Measurements from ENCODE around the gene PROCA1.

Gene PROCA1

GRCh38 chr17:28718333-28719020 lies 6.8 kb upstream of the PROCA1 start:
- Histone ChIP-seq H3K9me3 (ENCODE audit: insufficient read depth, low read length) (no peaks in the 10 kb centered on the region), H3K36me3 (ENCODE audit: low read length) (peaks cover 21% of the 10 kb centered on the region), H3K27me3 (ENCODE audit: low read length) (no peaks in the 10 kb centered on the region), H3K9ac (ENCODE audit: low read length) (no peak overlapping the region), H3K4me3 (ENCODE audit: insufficient read depth, low read length, poor library complexity, severe bottlenecking) (no peak overlapping the region), H3K9me2 (replicated peaks; ENCODE audit: insufficient read depth, low read length) (no peaks in the 10 kb centered on the region), H2AFZ (ENCODE audit: low read depth, low read length, severe bottlenecking) (no peak overlapping the region), H4K20me1 (ENCODE audit: low read depth, low read length) (0 out of 2 replicates have a peak, but pooled peaks cover 4% of the 10 kb centered on the region), H3K27ac (ENCODE audit: low read depth, low read length) (no peak overlapping the region), H3K79me2 (ENCODE audit: insufficient read depth, low read length) (peaks cover 34% of the 10 kb centered on the region), H3F3A (ENCODE audit: insufficient read depth) (peaks cover 34% of the 10 kb centered on the region), H3K4me2 (ENCODE audit: low read depth, low read length, poor library complexity, severe bottlenecking) (peak overlapping the region; percentile 97)
- TF ChIP-seq EZH2phosphoT487 (conservative IDR thresholded peaks at IDR 0.05; ENCODE audit: low read length) (no peak), CTCF (IDR thresholded peaks at IDR 0.05; ENCODE audit: insufficient read depth, low read length, poor library complexity, severe bottlenecking) (no peak)

- Histone ChIP-seq H3K9me3 (ENCODE audit: insufficient read depth, low read length) (no peaks in the 10 kb centered on the region), H3K9ac (ENCODE audit: low read length) (no peak within 1 kb of the TSS), H3K9me2 (replicated peaks; ENCODE audit: insufficient read depth, low read length) (no peaks in the 10 kb centered on the region), H3K36me3 (ENCODE audit: low read length) (peaks cover 16% of the 10 kb centered on the region), H3K79me2 (ENCODE audit: insufficient read depth, low read length) (peaks cover 30% of the 10 kb centered on the region), H2AFZ (ENCODE audit: low read depth, low read length, severe bottlenecking) (no peak within 1 kb of the TSS), H4K20me1 (ENCODE audit: low read depth, low read length) (0 out of 2 replicates have a peak, but pooled peaks cover 4% of the 10 kb centered on the region), H3K27ac (ENCODE audit: low read depth, low read length) (no peak within 1 kb of the TSS), H3K4me3 (ENCODE audit: insufficient read depth, low read length, poor library complexity, severe bottlenecking) (no peak within 1 kb of the TSS), H3K4me2 (ENCODE audit: low read depth, low read length, poor library complexity, severe bottlenecking) (peak within 1 kb of the TSS; percentile 97), H3K27me3 (ENCODE audit: low read length) (no peaks in the 10 kb centered on the region), H3F3A (ENCODE audit: insufficient read depth) (peaks cover 27% of the 10 kb centered on the region)
- TF ChIP-seq EZH2phosphoT487 (conservative IDR thresholded peaks at IDR 0.05; ENCODE audit: low read length) (no peak), CTCF (IDR thresholded peaks at IDR 0.05; ENCODE audit: insufficient read depth, low read length, poor library complexity, severe bottlenecking) (no peak)
Measured at GRCh38 chr17:28717578-28718332, 6.1 kb upstream of the PROCA1 start, which contains the start of gene RAB34. TSS of gene RAB34 (minus strand) at chr17:28717868. CDS start at chr17:28717266, 602 bp downstream.

- H4K20me1 ChIP-seq (ENCODE audit: low read depth, low read length): 0 out of 2 replicates have a peak, but pooled peaks cover 4% of the 10 kb centered on the region
- TF ChIP-seq CTCF (IDR thresholded peaks at IDR 0.05; ENCODE audit: insufficient read depth, low read length, poor library complexity, severe bottlenecking) (no peak), EZH2phosphoT487 (conservative IDR thresholded peaks at IDR 0.05; ENCODE audit: low read length) (no peak)
- H3K79me2 ChIP-seq (ENCODE audit: insufficient read depth, low read length): peaks cover 22% of the 10 kb centered on the region
- no peak overlapping the region for H3K9ac ChIP-seq (ENCODE audit: low read length)
- peaks cover 12% of the 10 kb centered on the region for H3K36me3 ChIP-seq (ENCODE audit: low read length)
- H3K9me3 ChIP-seq (ENCODE audit: insufficient read depth, low read length): no peaks in the 10 kb centered on the region
- H3K4me3 ChIP-seq (ENCODE audit: insufficient read depth, low read length, poor library complexity, severe bottlenecking): no peak overlapping the region
- no peaks in the 10 kb centered on the region for H3K27me3 ChIP-seq (ENCODE audit: low read length)
- H3K27ac ChIP-seq (ENCODE audit: low read depth, low read length): no peak overlapping the region
- H3K4me2 ChIP-seq (ENCODE audit: low read depth, low read length, poor library complexity, severe bottlenecking): no peak overlapping the region
- no peaks in the 10 kb centered on the region for H3K9me2 ChIP-seq (replicated peaks; ENCODE audit: insufficient read depth, low read length)
- H2AFZ ChIP-seq (ENCODE audit: low read depth, low read length, severe bottlenecking): no peak overlapping the region
- H3F3A ChIP-seq (ENCODE audit: insufficient read depth): peaks cover 27% of the 10 kb centered on the region
Measured at GRCh38 chr17:28716740-28717577, 5.3 kb upstream of the PROCA1 start.

Data from SU-DHL-6 (cell line).